MM.1S (cell line): ENCODE results near the gene CLEC16A.
"Not testable (repeated sequence)": the region's sequence is repeated elsewhere in the genome, so short reads cannot be mapped to it uniquely, and the experiment has no call there.

Experiments
- DNase-seq: peaks from one replicate; pipeline ENCODE4 v3.0.0-alpha.2; 2015
- H2AFZ ChIP-seq: fragments of 300-600 bp; sonication (generic); 2 replicates; pipeline ENCODE4 v1.6.0; 2016; ENCODE audit warnings: antibody characterized with exemption, low read length
- H3F3A ChIP-seq: fragments of 300-600 bp; sonication (generic); 2 replicates; pipeline ENCODE4 v1.6.1; 2016; ENCODE audit warnings: mild to moderate bottlenecking, antibody characterized with exemption, low read length, moderate library complexity, mixed read lengths; ENCODE audit not compliant: insufficient read depth
- H3K27ac ChIP-seq: fragments of 300-600 bp; sonication (generic); 2 replicates; pipeline ENCODE4 v1.5.1; 2016; ENCODE audit warnings: mild to moderate bottlenecking, low read length
- H3K27me3 ChIP-seq: fragments of 300-600 bp; sonication (generic); replicated peaks from 2 replicates; pipeline ENCODE4 v1.6.0; 2016; ENCODE audit warnings: low read length; ENCODE audit not compliant: insufficient read depth
- H3K36me3 ChIP-seq: fragments of 300-600 bp; sonication (generic); replicated peaks from 2 replicates; pipeline ENCODE4 v1.6.1; 2016; ENCODE audit warnings: mild to moderate bottlenecking, low read length, mixed read lengths; ENCODE audit not compliant: insufficient read depth
- H3K4me1 ChIP-seq: fragments of 300-600 bp; sonication (generic); 2 replicates; pipeline ENCODE4 v1.6.1; 2016; ENCODE audit warnings: low read length, mixed read lengths
- H3K4me2 ChIP-seq: fragments of 300-600 bp; sonication (generic); 2 replicates; pipeline ENCODE4 v1.6.0; 2016; ENCODE audit warnings: low read depth, low read length
- H3K4me3 ChIP-seq: fragments of 300-600 bp; sonication (generic); 2 replicates; pipeline ENCODE4 v1.5.1; 2016; ENCODE audit warnings: low read length, mixed read lengths
- H3K79me2 ChIP-seq: fragments of 300-600 bp; sonication (generic); 2 replicates; pipeline ENCODE4 v1.6.1; 2016; ENCODE audit warnings: mixed run types, low read length, mixed read lengths
- H3K9ac ChIP-seq: fragments of 300-600 bp; sonication (generic); 2 replicates; pipeline ENCODE4 v1.6.1; 2016; ENCODE audit warnings: low read length, mixed read lengths
- H3K9me2 ChIP-seq: fragments of 300-600 bp; sonication (generic); replicated peaks from 2 replicates; pipeline ENCODE4 v1.6.1; 2016; ENCODE audit warnings: mild to moderate bottlenecking, low read length, mixed read lengths; ENCODE audit not compliant: insufficient read depth
- H3K9me3 ChIP-seq: fragments of 300-600 bp; sonication (generic); replicated peaks from 2 replicates; pipeline ENCODE4 v1.6.1; 2016; ENCODE audit warnings: mild to moderate bottlenecking, low read length, mixed read lengths; ENCODE audit not compliant: insufficient read depth
- H4K20me1 ChIP-seq: fragments of 300-600 bp; sonication (generic); 2 replicates; pipeline ENCODE4 v1.6.1; 2016; ENCODE audit warnings: mild to moderate bottlenecking, low read length, moderate library complexity, mixed read lengths; ENCODE audit not compliant: insufficient read depth
- CTCF ChIP-seq: fragments of 300-600 bp; sonication (generic); IDR thresholded peaks from 2 replicates; pipeline ENCODE4 v1.5.1; 2016; ENCODE audit warnings: antibody characterized with exemption, low read length, mixed read lengths
- EZH2 ChIP-seq: fragments of 300-600 bp; sonication (generic); optimal IDR thresholded peaks from 2 replicates; pipeline ENCODE3; 2017; ENCODE audit warnings: low read depth, mild to moderate bottlenecking, antibody characterized with exemption, low read length, mixed read lengths
- EZH2phosphoT487 ChIP-seq: fragments of 300-600 bp; sonication (generic); IDR thresholded peaks from 2 replicates; pipeline ENCODE4 v1.6.1; 2018; ENCODE audit warnings: antibody characterized with exemption, low read length

Gene CLEC16A

GRCh38 chr16:10922328-10923145 lies 21.8 kb upstream of the CLEC16A start:
- no peak overlapping the region for H2AFZ ChIP-seq
- TF ChIP-seq CTCF, result no peak
- no peak for TF ChIP-seq EZH2phosphoT487
- no peak for TF ChIP-seq EZH2
- H3K4me2 ChIP-seq, result no peak overlapping the region
- no peaks in the 10 kb centered on the region for H3K27me3 ChIP-seq
- H4K20me1 ChIP-seq, result no peaks in the 10 kb centered on the region
- H3K27ac ChIP-seq, result no peak overlapping the region
- H3K9me2 ChIP-seq, result no peaks in the 10 kb centered on the region
- DNase-seq, result no peak
- no peaks in the 10 kb centered on the region for H3K9me3 ChIP-seq
- H3K9ac ChIP-seq, result no peak overlapping the region
- peaks cover 3% of the 10 kb centered on the region for H3F3A ChIP-seq
- no peak overlapping the region for H3K4me3 ChIP-seq
- H3K4me1 ChIP-seq, result no peaks in the 10 kb centered on the region
- H3K36me3 ChIP-seq, result no peaks in the 10 kb centered on the region
- H3K79me2 ChIP-seq, result no peaks in the 10 kb centered on the region

- Histone ChIP-seq H4K20me1 (no peaks in the 10 kb centered on the region), H3K4me1 (no peaks in the 10 kb centered on the region), H3K27ac (no peak overlapping the region), H3K36me3 (no peaks in the 10 kb centered on the region), H2AFZ (no peak overlapping the region), H3K9ac (no peak overlapping the region), H3K9me3 (no peaks in the 10 kb centered on the region), H3K4me2 (no peak overlapping the region), H3K79me2 (no peaks in the 10 kb centered on the region), H3K9me2 (no peaks in the 10 kb centered on the region), H3K4me3 (no peak overlapping the region), H3K27me3 (no peaks in the 10 kb centered on the region), H3F3A (no peaks in the 10 kb centered on the region)
- DNase-seq, result no peak
- TF ChIP-seq CTCF (no peak), EZH2 (no peak), EZH2phosphoT487 (no peak)
Observed at GRCh38 chr16:10923146-10923649, 21.2 kb upstream of the CLEC16A start.

GRCh38 chr16:10923650-10924214 lies 20.6 kb upstream of the CLEC16A start:
- Histone ChIP-seq H3F3A (no peaks in the 10 kb centered on the region), H4K20me1 (no peaks in the 10 kb centered on the region), H3K9me3 (no peaks in the 10 kb centered on the region), H3K4me3 (no peak overlapping the region), H3K79me2 (no peaks in the 10 kb centered on the region), H3K27ac (no peak overlapping the region), H3K4me1 (no peaks in the 10 kb centered on the region), H2AFZ (no peak overlapping the region), H3K36me3 (no peaks in the 10 kb centered on the region), H3K27me3 (no peaks in the 10 kb centered on the region), H3K4me2 (no peak overlapping the region), H3K9ac (no peak overlapping the region), H3K9me2 (no peaks in the 10 kb centered on the region)
- TF ChIP-seq EZH2phosphoT487, result no peak
- DNase-seq, result no peak

GRCh38 chr16:10925285-10925684 lies 19.1 kb upstream of the CLEC16A start:
- not testable (repeated sequence) for H3K4me3 ChIP-seq, H2AFZ ChIP-seq, H3K9me2 ChIP-seq, H3K27me3 ChIP-seq, H4K20me1 ChIP-seq, H3K4me2 ChIP-seq, H3K4me1 ChIP-seq, H3K9me3 ChIP-seq, H3F3A ChIP-seq, H3K79me2 ChIP-seq, H3K27ac ChIP-seq, H3K9ac ChIP-seq, H3K36me3 ChIP-seq, DNase-seq
